Psoas muscle (tissue), 8 donors: Measurements from ENCODE around the gene TAS2R13. TPM values are rescaled to one million over a fixed set of nuclear protein-coding genes. Genes with fewer than 3 reads are reported as not detected.

Experiments used
- ATAC-seq, 4 donors: fragments of 200-7000 bp; cut with Tn5 transposase; one replicate each; pipeline ENCODE4 v1.9.1; 2020; ENCODE audit warnings: moderate library complexity in 3 of 4, mild to moderate bottlenecking in 2 of 4
- DNase-seq, 2 donors: peaks; one replicate each; pipeline ENCODE4 v3.0.0-alpha.2; 2020
- H3K27ac ChIP-seq: fragments of 200-600 bp; one replicate; pipeline ENCODE4 v1.8.0; 2022
- H3K27me3 ChIP-seq, 3 donors: fragments of 200-600 bp in 1 of 3; one replicate each; pipeline versions ENCODE4 v1.6.1 to v1.8.0; 2013 to 2022; ENCODE audit warnings: low read length in 2 of 3, mild to moderate bottlenecking in 2 of 3, moderate library complexity in 1 of 3; ENCODE audit not compliant: insufficient read depth in 3 of 3
- H3K36me3 ChIP-seq, 2 donors: fragments of 200-600 bp in 1 of 2; one replicate each; pipeline versions ENCODE4 v1.6.1 to v1.8.0; 2013 to 2022; ENCODE audit warnings: low read depth in 1 of 2, mild to moderate bottlenecking in 1 of 2, moderate library complexity in 1 of 2; ENCODE audit not compliant: insufficient read depth in 1 of 2
- H3K4me1 ChIP-seq: fragments of 200-600 bp; one replicate; pipeline ENCODE4 v1.8.0; 2022
- H3K4me3 ChIP-seq: fragments of 200-600 bp; one replicate; pipeline ENCODE4 v1.8.0; 2022; ENCODE audit warnings: mild to moderate bottlenecking
- H3K9me3 ChIP-seq: fragments of 200-600 bp; one replicate; pipeline ENCODE4 v1.8.0; 2022
- WGBS, 3 donors: extraction: QIAGEN DNeasy Blood & Tissue Kit; methylation state at CpG; one replicate each; pipeline versions ENCODE4 v1.1.6 to v1.1.7; 2013; 5-methylcytosine and 5-hydroxymethylcytosine counted together
- intact Hi-C, 2 donors: fragments of 100-400 bp; cut with DNase I; formaldehyde crosslinking; loops; one replicate each; pipeline versions ENCODE4 v1.11.0 to v1.14.2; 2022
- polyA plus RNA-seq, 3 donors: library from polyadenylated mRNA; stranded (reverse); fragments of 200-250 nt; gene quantifications; one replicate each; pipeline ENCODE4 v1.2.3, GENCODE V29; 2013
- total RNA-seq, 4 donors: library from RNA; stranded (reverse); fragmentation: NEBNext Ultra II Directional in 2 of 4; extraction: Animal tissue kit (Norgen Biotek cat#: 25700) in 2 of 4; gene quantifications; one replicate each; pipeline versions ENCODE4 v1.2.1 to v1.2.4, GENCODE V29; 2021 to 2023
- TF ChIP-seq, protein P1 (sequence below): fragments of 200-600 bp; IDR thresholded peaks from one replicate; pipeline ENCODE4 v1.8.0; 2022; ENCODE audit warnings: antibody characterized with exemption
- donor health status: healthy with polysubstance abuse.
- donor health status: DM: no; HTN: no; CAD: no; lungs with moderate emphysema.
- donor health status: Bipolar disorder and iron deficiency.
- donor health status: healthy.
- donor health status: DM: yes; HTN: yes; CAD: no.
- donor health status: DM: no; HTN: no; CAD: no.
- donor health status: DM: no; HTN: no; CAD: no.
- donor health status: DM: yes; HTN: yes; CAD: no.

The TAS2R13 gene
- total and polyA plus RNA-seq, 7 donors: 0.08 to 0.36 (median 0.20) TPM; not detected in 3

DNA sequence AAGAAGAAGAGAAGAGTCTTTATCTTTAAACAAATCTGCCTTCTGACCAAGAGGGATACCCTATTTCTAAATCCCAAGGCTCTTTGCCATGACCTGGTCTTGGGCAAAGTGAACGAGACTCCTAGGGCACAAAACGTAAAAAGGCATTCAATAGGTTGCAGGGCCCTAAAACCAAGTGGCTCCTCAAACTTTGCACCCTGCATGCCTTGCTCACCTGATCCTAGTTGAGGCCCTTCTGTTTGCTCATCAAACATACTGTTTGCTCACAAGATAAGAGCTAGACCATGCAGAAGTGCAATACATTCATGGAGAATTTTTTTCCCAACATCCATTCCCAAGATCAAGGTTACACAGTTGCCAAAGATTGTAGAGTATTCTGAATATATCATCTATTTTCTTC, 17.4 kb downstream of the TAS2R13 start:
- no peak overlapping the region for H3K27ac ChIP-seq
- no peak overlapping the region for H3K4me3 ChIP-seq
- peaks cover 0 to 3% of the 10 kb centered on the region in 2 donors for H3K36me3 ChIP-seq
- TF ChIP-seq, protein P1, sequence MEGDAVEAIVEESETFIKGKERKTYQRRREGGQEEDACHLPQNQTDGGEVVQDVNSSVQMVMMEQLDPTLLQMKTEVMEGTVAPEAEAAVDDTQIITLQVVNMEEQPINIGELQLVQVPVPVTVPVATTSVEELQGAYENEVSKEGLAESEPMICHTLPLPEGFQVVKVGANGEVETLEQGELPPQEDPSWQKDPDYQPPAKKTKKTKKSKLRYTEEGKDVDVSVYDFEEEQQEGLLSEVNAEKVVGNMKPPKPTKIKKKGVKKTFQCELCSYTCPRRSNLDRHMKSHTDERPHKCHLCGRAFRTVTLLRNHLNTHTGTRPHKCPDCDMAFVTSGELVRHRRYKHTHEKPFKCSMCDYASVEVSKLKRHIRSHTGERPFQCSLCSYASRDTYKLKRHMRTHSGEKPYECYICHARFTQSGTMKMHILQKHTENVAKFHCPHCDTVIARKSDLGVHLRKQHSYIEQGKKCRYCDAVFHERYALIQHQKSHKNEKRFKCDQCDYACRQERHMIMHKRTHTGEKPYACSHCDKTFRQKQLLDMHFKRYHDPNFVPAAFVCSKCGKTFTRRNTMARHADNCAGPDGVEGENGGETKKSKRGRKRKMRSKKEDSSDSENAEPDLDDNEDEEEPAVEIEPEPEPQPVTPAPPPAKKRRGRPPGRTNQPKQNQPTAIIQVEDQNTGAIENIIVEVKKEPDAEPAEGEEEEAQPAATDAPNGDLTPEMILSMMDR: no peak
- intact Hi-C loops: no loop called here
- DNase-seq (no peak), ATAC-seq (no peak)
- H3K27me3 ChIP-seq: no peaks in the 10 kb centered on the region
- H3K9me3 ChIP-seq: no peaks in the 10 kb centered on the region
- WGBS, 3 donors: 90 to 96% (median 93%) methylated on average over 2 of the region's 2 CpGs
- no peaks in the 10 kb centered on the region for H3K4me1 ChIP-seq

DNA sequence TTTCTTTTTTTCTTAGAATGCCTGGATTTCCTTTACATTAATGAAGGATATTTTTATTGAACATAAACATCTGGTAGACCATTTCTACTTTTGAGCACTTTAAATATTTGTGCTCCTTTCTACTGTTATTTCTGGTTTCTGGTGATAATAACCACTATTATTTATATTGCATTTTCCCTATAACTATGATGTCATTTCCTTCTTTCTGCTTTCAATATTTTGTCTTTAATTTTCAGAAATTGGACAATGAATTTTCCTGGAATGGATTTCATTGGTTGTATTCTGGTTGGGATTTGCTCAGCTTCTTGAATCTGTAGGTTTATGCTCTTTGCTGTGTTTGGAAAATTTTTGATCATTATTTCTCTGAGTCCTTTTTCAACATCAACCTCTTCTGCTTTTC, 20.1 kb downstream of the TAS2R13 start:
- intact Hi-C loops: no loop called here
- H3K27ac ChIP-seq: no peak overlapping the region
- H3K4me1 ChIP-seq: no peaks in the 10 kb centered on the region
- peaks cover 0 to 3% of the 10 kb centered on the region in 2 donors for H3K36me3 ChIP-seq
- ATAC-seq (no peak), DNase-seq (no peak)
- H3K9me3 ChIP-seq: no peaks in the 10 kb centered on the region
- no peaks in the 10 kb centered on the region for H3K27me3 ChIP-seq
- H3K4me3 ChIP-seq: no peak overlapping the region
- TF ChIP-seq, protein P1: no peak

DNA sequence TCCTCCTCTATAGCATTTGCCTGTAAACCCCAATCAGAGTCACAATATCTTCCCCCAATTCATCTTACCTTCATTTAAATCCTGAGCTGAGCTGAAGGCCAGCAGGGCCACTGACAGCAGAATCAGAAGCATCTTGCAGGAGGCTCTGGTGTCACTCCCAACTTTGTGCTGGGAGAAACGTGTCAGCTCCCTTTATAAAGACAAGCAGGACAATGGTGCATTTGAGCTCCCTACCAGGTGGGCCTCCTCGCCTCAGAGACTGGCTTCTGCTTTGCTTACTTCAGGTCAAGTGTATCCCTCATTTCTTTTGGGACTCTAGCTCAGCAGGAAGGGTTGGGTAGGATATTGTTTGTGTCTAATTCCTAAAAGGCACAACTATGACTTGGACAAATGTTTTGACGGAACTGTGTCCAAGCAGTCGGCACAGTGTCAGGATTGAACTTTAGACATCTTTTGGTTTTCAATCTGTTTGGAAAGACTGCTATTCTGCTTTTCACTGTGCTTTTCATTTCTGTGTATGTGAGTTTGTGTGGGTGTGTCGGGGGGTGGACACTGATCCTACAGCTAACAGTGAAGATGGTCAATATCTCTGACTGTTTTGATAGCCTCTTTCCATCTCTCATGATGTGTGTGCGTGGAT, 25.2 kb downstream of the TAS2R13 start, which contains the start of gene PRH1:
PRH1 (minus strand) TSS at position 170 of the 640 bp plus-strand sequence; CDS start at position 132, 38 bp downstream.
- Histone ChIP-seq H3K4me1 (no peaks in the 10 kb centered on the region), H3K36me3 (peaks cover 0 to 16% of the 10 kb centered on the region in 2 donors), H3K9me3 (no peaks in the 10 kb centered on the region), H3K4me3 (no peak within 1 kb of the TSS), H3K27ac (no peak within 1 kb of the TSS), H3K27me3 (no peaks in the 10 kb centered on the region)
- DNase-seq: no peak
- TF ChIP-seq, protein P1: no peak
- intact Hi-C loops: no loop called here
- ATAC-seq: no peak
- WGBS, 3 donors: 94 to 95% (median 94%) methylated on average over 6 of the region's 6 CpGs

DNA sequence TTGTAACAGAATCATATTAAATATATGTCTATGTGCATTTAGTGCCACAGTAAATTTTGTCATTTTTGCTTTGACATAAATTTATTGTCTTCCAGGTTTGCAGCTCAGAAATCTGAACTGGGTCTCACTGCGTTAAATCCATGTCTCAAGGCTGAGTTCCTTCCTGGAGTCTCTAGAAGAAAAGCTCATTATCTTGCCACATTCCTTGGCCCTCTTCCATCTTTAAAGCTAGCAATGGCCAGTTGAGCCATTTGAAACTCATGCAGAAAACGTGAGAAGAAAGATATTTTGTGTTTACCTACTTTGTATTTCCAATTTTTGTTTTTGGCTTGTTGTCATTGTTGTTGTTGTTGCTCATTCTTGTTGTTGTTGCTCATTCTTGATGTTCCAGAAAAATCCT, 36.0 kb downstream of the TAS2R13 start:
- intact Hi-C loops: no loop called here

More for the DNA sequence above, 36.0 kb downstream of the TAS2R13 start:
- Histone ChIP-seq H3K9me3 (no peaks in the 10 kb centered on the region), H3K4me3 (no peak overlapping the region), H3K36me3 (peaks cover 0 to 8% of the 10 kb centered on the region in 2 donors), H3K27me3 (no peaks in the 10 kb centered on the region), H3K27ac (no peak overlapping the region), H3K4me1 (no peaks in the 10 kb centered on the region)
- TF ChIP-seq, protein P1: no peak
- ATAC-seq (no peak), DNase-seq (no peak)
- WGBS, 3 donors: 19 to 34% (median 24%) methylated on average over 2 of the region's 2 CpGs
